Measurements from ENCODE around the gene GRK4.

GRK4 gene

GRCh38 chr4:2925931-2926860, 37.2 kb upstream of the GRK4 start:
- H3K27ac Mint-ChIP-seq: peak overlapping the region; percentile 42
- H3K4me3 Mint-ChIP-seq: no peak overlapping the region
- peaks cover 34% of the 10 kb centered on the region for H3K4me1 Mint-ChIP-seq
- no peak for DNase-seq
- H3K36me3 Mint-ChIP-seq (ENCODE audit: low read depth): peaks cover 60% of the 10 kb centered on the region
- no peak for TF ChIP-seq CTCF (IDR thresholded peaks at IDR 0.05)
- peaks cover 7% of the 10 kb centered on the region for H3K9me3 Mint-ChIP-seq
- H3K27me3 Mint-ChIP-seq (ENCODE audit: low read depth, poor library complexity): no peaks in the 10 kb centered on the region

GRCh38 chr4:2927016-2927695, 36.2 kb upstream of the GRK4 start:
- Mint-ChIP-seq H3K4me1 (peaks cover 24% of the 10 kb centered on the region), H3K27me3 (ENCODE audit: low read depth, poor library complexity) (no peaks in the 10 kb centered on the region), H3K4me3 (no peak overlapping the region), H3K36me3 (ENCODE audit: low read depth) (peaks cover 50% of the 10 kb centered on the region), H3K9me3 (no peaks in the 10 kb centered on the region), H3K27ac (peak overlapping the region; percentile 89)
- DNase-seq: no peak
- no peak for TF ChIP-seq CTCF (IDR thresholded peaks at IDR 0.05)

GRCh38 chr4:2927696-2928075, 35.7 kb upstream of the GRK4 start:
- TF ChIP-seq CTCF (IDR thresholded peaks at IDR 0.05): no peak
- peaks cover 19% of the 10 kb centered on the region for H3K4me1 Mint-ChIP-seq
- no peaks in the 10 kb centered on the region for H3K9me3 Mint-ChIP-seq
- H3K36me3 Mint-ChIP-seq (ENCODE audit: low read depth): peaks cover 45% of the 10 kb centered on the region
- H3K4me3 Mint-ChIP-seq: no peak overlapping the region
- peak overlapping the region; percentile 89 for H3K27ac Mint-ChIP-seq
- no peaks in the 10 kb centered on the region for H3K27me3 Mint-ChIP-seq (ENCODE audit: low read depth, poor library complexity)
- no peak for DNase-seq

- Mint-ChIP-seq H3K4me1 (peaks cover 23% of the 10 kb centered on the region), H3K36me3 (ENCODE audit: low read depth) (peaks cover 42% of the 10 kb centered on the region), H3K4me3 (no peak overlapping the region), H3K27ac (peak overlapping the region; percentile 96), H3K9me3 (no peaks in the 10 kb centered on the region), H3K27me3 (ENCODE audit: low read depth, poor library complexity) (no peaks in the 10 kb centered on the region)
- DNase-seq: no peak
- no peak for TF ChIP-seq CTCF (IDR thresholded peaks at IDR 0.05)
Observed at GRCh38 chr4:2928242-2929176, 34.9 kb upstream of the GRK4 start.

- no peak for DNase-seq
- Mint-ChIP-seq H3K4me3 (no peak overlapping the region), H3K9me3 (no peaks in the 10 kb centered on the region), H3K27ac (peak overlapping the region; percentile 96), H3K4me1 (peaks cover 17% of the 10 kb centered on the region), H3K27me3 (ENCODE audit: low read depth, poor library complexity) (no peaks in the 10 kb centered on the region), H3K36me3 (ENCODE audit: low read depth) (peaks cover 37% of the 10 kb centered on the region)
- no peak for TF ChIP-seq CTCF (IDR thresholded peaks at IDR 0.05)
Observed at GRCh38 chr4:2929469-2929868, 33.9 kb upstream of the GRK4 start.
